Measurements from ENCODE around the gene RAB21.
"Not testable (repeated sequence)": the region's sequence is repeated elsewhere in the genome, so short reads cannot be mapped to it uniquely, and the experiment has no call there.

Gene RAB21

GRCh38 chr12:71752891-71753290, 1.8 kb upstream of the RAB21 start:
- no peak for DNase-seq

DNA sequence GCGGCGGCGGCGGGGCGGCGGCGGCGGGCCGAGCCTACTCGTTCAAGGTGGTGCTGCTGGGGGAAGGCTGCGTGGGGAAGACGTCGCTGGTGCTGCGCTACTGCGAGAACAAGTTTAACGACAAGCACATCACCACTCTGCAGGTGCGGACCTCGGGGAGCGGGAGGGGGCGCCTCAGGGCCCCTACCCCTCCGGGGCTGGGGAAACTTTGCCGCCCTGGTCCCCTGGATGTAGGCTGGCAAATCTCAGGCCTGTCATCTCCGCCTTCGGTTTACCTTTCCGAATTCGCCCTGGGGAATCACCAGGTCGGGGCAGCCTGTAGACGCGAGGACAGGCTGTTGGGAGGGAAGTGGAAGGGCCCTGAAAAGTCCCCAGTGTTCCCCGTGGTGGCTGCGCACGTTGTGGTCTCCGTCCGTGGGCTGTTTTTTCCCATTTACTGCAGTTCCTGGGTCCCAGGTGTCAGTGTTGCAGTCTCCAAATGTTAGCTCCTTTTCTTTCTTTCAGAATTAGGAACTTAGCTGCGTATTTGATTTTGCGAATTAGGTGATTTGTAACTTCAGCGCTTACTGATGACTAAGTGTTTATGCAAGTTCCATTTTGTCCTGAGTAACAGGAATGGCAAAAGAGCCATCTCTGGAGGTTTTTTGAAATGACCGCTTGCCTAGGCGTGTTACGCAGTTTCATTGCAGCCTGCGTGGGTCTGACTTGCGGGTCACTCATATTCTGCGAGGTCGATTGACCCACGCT, 656 bp downstream of the RAB21 start:
- DNase-seq, result no peak

DNA sequence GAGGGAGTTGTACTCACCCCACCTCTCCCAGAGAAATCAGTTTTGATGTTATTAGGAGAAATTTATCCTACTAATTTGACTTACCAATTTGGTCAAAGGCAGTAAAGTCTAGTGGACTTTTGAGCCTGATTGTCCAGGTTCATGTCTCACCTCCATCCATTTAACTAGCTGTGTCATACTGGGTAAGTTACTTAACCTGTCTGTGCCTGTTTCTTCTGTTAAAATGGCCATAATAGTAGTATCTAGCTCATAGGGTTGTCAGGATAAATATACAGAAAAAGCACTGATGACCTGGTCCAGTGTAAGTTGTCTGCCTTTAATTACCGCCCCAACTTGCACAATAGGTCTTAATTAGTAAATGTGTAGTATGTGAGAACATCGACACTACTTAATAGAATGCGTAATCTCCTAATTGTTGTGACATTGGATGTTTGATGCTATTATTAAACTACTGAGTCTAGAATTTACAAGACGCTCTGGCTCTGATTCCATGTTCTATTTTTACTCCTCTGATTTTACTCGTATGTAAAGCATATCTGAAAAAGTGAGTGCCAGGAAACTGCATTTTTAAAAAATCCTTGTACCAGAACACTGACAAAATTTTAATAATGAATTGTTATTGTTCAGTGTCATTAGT, 1.5 kb downstream of the RAB21 start:
- no peak for DNase-seq

- no peak for DNase-seq
Observed at GRCh38 chr12:71759941-71760340, 5.3 kb downstream of the RAB21 start.

DNA sequence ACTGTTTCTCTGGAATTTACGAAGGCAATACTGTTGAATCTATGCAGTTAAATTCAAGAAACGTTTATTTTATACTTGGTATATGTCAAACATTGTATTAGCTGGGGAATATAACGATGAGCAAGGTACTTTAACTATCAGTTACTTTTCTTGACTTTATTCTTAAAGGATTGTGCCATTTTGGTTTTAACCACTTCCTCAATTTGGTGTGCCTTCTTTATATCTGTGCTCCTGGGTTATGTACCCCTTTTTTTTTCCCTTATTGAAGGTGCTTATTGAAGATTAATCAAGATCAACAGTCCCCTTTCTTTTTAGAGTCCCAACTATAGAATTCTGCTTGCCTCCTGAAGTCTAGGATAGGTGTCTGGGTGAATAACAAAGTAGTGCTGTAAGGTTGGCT, 5.8 kb downstream of the RAB21 start:
- no peak for DNase-seq

DNA sequence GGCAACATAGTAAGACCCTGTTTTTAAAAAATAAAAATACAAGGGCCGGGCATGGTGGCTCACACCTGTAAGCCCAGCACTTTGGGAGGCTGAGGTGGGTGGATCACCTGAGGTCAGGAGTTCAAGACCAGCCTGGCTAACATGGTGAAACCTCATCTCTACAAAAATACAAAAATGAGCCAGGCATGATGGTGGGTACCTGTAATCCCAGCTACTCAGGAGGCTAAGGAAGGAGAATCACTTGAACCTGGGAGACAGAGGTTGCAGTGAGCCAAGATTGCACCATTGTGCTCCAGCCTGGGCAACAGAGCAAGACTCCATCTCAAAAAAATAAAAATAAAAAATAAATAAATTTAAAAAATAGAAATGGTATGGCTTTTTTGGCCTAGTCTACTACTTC, 6.7 kb downstream of the RAB21 start:
- DNase-seq, result not testable (repeated sequence)

GRCh38 chr12:71763677-71764379, 9.2 kb downstream of the RAB21 start:
- DNase-seq, result no peak

DNA sequence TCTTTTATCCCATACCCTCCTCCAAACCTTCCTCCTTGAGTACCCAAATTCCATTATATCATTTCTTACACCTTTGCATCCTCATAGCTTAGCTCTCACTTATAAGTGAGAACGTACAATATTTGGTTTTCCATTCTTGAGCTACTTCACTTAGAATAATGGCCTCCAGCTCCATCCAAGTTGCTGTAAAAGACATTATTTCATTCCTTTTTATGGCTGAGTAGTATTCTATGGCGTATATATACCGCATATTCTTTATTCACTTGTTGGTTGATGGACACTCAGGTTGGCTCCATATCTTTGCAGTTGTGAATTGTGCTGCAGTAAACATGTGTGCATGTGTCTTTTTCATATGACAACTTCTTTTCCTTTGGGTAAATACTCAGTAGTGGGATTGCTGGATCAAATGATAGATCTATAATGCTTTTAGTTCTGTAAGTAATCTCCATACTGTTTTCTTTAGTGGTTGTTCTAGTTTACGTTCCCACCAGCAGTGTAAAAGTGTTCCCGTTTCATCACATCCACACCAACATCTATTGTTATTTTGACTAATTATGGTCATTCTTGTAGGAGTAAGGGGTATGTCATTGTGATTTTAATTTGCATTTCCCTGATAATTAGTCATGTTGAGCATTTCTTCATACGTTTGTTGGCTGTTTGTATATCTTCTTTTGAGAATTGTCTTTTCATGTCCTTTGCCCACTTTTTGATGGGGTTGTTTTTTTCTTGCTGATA, 10.1 kb downstream of the RAB21 start:
- no peak for DNase-seq

- DNase-seq, result no peak
Observed at GRCh38 chr12:71766202-71766601, 11.5 kb downstream of the RAB21 start.

DNA sequence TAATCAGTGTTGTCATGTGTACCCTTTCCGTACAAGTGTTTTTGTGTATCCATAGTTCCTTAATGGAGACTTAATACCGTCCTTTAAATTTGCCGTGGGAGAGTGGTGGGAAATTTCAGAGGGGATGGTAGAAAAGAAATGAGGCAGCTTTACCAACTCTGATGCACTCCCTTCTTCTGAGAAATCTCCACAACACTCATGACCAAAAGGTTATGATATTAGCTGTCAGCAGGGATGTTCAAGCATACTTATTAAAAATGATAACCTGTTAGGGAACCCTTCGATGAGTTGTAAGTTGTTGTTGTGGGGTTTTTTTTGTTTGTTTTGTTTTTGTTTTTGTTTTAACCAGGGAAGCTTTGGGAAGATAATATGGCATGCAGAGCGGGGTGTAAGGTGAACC, 12.5 kb downstream of the RAB21 start:
- no peak for DNase-seq

DNA sequence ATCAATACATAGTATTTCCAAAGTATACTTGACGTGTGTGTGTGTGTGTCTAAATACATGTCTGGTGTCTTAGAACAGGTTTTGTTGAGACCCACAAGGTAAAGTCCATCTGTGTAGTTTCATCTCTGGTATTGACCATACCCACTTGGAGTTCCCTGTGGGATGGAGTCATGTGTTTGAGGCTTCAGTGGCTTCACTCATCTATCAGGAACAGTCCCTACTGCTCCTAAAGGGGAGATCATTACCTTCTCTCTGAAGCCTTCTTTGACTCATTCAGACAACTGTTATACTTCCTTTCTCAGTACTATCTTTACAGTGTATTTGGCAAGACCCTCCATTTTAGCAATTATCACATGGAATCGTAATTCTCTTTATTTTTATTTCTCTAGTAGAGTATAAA, 14.2 kb downstream of the RAB21 start:
- DNase-seq, result no peak

- DNase-seq, result no peak
Observed at GRCh38 chr12:71771069-71771468, 16.4 kb downstream of the RAB21 start.

DNA sequence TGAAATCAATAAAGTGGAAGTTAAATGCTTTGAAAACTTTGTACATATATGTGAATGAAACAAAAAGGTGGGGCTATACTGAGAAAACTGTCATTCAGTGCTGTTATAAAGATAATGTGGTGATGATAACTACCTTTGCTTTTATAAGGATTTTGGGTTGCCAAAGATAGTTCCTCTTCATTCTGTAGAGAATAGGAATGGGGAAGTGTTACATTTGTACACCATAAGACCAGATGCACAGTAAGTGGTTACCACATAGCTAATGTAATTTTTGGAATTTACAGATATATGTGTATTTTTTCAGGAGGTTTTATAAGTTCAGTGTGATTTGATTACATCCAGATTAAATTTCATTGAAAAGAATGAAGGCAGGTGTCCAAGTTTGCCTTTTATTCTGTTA, 18.1 kb downstream of the RAB21 start:
- DNase-seq, result no peak

GRCh38 chr12:71780237-71780822, 25.7 kb downstream of the RAB21 start:
- DNase-seq, result no peak

GRCh38 chr12:71782017-71782416, 27.4 kb downstream of the RAB21 start:
- DNase-seq, result no peak

- DNase-seq, result no peak
Observed at GRCh38 chr12:71786829-71787228, 32.2 kb downstream of the RAB21 start.

- DNase-seq, result no peak
Observed at GRCh38 chr12:71787580-71787979, 32.9 kb downstream of the RAB21 start.

GRCh38 chr12:71790331-71790730, 35.7 kb downstream of the RAB21 start:
- DNase-seq, result no peak

DNA sequence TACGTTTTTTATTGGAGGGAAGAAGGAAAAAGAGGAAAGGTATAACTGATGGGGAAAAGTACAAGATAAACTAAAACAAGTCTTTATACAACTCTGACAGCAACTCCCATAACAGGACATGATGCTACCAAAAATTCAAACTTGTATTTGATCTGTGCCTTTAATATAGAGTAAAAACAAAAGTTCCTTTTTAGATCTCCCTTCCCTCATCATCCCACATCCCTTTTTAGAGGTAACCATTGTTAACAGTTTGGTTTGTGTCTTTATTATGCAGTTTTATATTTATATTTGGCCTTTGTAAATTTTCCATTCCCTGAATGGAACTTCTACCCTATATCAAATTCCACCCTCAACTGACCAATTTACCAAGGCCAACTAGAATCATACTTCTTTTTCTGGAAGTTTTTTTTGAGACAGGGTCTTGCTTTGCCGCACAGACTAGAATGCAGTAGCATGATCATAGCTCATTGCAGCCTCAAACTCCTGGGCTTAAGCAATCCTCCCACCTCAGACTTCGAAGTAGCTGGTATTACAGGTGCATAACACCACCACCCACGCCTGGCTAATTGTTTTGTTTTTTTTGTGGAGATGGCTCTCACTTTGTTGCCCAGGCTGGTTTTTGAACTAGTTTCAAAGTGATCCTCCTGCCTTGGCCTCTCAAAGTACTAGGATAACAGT, 36.9 kb downstream of the RAB21 start:
- no peak for DNase-seq

GRCh38 chr12:71792599-71792998, 37.9 kb downstream of the RAB21 start:
- no peak for DNase-seq

- no peak for DNase-seq
Observed at GRCh38 chr12:71795901-71796300, 41.2 kb downstream of the RAB21 start.

DNA sequence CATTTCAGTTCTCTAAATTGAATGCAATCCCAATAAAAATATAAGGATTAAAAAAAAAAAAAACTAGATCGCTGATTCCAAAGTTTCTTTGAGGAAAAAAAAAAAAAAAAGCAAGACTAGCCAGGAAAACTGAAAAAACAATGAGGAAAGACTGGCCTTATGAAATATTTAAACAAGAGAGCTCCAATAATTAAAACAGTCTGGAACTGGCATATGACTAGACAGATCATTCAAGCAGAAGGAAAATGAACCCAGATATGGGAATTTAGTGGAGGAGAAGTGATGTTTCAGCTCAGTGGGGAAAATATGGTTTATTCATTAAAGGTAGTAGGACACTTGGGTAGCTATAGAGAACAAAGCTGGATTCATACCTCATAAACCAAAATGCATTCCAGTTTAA, 42.9 kb downstream of the RAB21 start:
- DNase-seq, result no peak

Data from left hindlimb (tissue), 1 donor.